ENCODE data around the gene GAS2L2. TPM values are rescaled to one million over a fixed set of nuclear protein-coding genes. Genes with fewer than 3 reads are reported as not detected.

GAS2L2 gene
- total and polyA plus RNA-seq, 10 donors, result 0.02 to 0.03 (median 0.02) TPM; not detected in 7

DNA sequence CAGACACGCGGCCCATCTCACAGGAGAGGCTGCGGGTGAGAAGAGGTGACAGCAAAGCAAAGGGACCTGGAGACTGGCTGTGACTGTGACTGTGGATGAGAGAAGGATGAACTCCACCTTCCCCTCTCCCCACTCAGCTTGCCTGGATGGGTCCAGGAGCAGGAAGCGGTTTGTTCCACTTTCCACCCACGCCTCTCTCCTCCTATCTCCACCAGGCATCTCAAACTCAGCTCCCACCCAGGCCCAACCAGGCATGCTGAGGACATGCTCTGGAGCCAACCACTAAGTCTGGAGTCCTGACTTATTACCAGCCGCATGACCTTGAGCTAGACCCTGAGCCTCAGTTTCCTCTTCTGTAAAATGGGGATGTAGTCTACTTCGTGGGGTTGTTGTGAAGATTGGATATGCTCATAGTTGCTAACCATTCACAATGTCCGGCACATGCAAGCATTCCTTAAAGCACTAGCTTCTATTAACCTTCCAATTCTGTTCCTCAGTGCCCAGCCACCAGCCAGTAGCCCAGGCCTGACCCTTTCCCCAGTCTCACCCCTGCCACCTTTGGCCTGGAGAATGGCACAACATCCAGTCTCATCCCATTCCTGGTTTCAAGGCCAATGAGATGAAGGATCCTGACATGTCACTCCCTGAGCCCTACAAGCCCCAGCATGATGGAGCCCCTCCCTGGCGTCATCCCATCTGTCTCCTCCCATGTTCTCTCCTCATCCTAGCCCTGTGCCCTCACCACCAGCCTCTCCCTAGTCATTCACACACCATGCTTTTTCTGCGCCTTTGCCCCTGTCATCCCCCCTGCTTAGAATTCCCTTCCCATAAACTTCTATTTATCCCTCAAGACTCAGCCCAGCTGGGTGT is 2.3 kb downstream of the GAS2L2 start:
- H3K27me3 ChIP-seq (replicated peaks in 1 of 7), result peaks cover 4 to 73% (median 32%) of the 10 kb centered on the region in 7 donors
- H3K27ac ChIP-seq, result no peak overlapping the region
- TF ChIP-seq POLR2AphosphoS5 (IDR thresholded peaks at IDR 0.05), result no peak
- TF ChIP-seq POLR2A (IDR thresholded peaks at IDR 0.05), result no peak
- TF ChIP-seq CTCF (IDR thresholded peaks at IDR 0.05 in 8 of 11, conservative IDR thresholded peaks at IDR 0.05 in 3 of 11), result no peak
- H3K4me1 ChIP-seq, result peaks cover 0 to 26% (median 11%) of the 10 kb centered on the region in 6 donors
- 78 to 89% (median 87%) methylated on average over 10 of the region's 10 CpGs for WGBS, 5 donors
- no peak for DNase-seq
- H3K9me3 ChIP-seq, result no peaks in the 10 kb centered on the region
- H3K4me3 ChIP-seq, result no peak overlapping the region
- H3K36me3 ChIP-seq, result no peaks in the 10 kb centered on the region
- intact Hi-C loops (cut with DNase I; ENCODE audit: low total_unique reads), result no loop called here

DNA sequence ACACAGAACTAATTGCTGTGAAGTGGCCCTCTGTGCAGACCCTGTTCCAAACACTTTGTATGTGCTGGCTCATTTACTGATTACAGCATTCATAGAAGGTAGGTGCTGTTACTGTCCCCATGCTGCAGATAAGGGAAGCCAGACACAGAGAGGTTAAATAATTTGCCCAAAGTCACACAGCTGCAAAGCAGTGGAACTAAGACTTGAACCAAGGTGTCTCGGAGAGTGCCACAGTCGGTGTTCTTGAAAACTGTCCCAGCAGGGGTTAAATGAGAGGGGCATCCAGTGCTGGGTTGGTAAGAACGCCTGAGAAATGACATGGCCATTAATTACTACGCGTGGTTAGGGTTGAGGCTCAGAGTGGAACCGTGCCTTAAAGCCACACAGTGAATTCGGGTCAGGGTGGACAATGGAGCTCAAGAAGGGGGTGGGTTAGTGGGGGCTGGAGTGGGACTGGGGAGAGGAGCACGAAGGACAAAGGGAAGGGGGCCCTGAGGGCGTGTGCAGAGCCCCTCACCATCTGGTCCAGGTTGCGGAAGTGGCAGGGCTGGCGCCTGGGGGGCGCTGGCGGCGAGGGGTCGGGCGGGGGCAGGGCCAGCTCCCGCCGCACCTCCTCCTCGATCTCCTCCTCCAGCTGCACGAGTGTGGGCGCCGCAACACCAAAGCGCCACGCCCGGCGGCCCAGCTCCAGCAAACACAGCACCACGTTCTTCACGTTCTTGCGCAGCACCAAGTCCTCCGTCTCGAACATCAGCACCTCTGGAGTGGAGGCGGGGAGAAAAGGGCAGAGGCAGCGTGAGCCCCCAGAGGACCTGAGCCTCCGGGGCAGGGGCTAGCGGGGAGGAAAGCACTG is 3.3 kb downstream of the GAS2L2 start:
- Histone ChIP-seq H3K27me3 (replicated peaks in 1 of 7) (peaks cover 4 to 83% (median 32%) of the 10 kb centered on the region in 7 donors), H3K4me1 (peaks cover 0 to 25% (median 11%) of the 10 kb centered on the region in 6 donors), H3K9me3 (no peaks in the 10 kb centered on the region), H3K36me3 (no peaks in the 10 kb centered on the region), H3K4me3 (peak overlapping the region in 1 of 8 donors; percentile 7), H3K27ac (no peak overlapping the region)
- intact Hi-C loops (cut with DNase I; ENCODE audit: low total_unique reads), result loop anchor here (10.0 kb wide), 2 partner anchors 435 to 585 kb away; no protein-coding TSS in a partner anchor
- no peak for DNase-seq
- no peak for TF ChIP-seq POLR2AphosphoS5 (IDR thresholded peaks at IDR 0.05)
- TF ChIP-seq POLR2A (IDR thresholded peaks at IDR 0.05), result no peak
- TF ChIP-seq CTCF (IDR thresholded peaks at IDR 0.05 in 8 of 11, conservative IDR thresholded peaks at IDR 0.05 in 3 of 11), result no peak
- WGBS, 5 donors, result 8 to 11% (median 9%) methylated on average over 34 to 35 of the region's 35 CpGs

GRCh38 chr17:35748979-35749378 is 4.1 kb downstream of the GAS2L2 start:
- WGBS, 5 donors, result 56 to 85% (median 79%) methylated on average over 6 of the region's 6 CpGs
- intact Hi-C loops (cut with DNase I; ENCODE audit: low total_unique reads), result loop anchor here (10.0 kb wide), 2 partner anchors 434 to 584 kb away; no protein-coding TSS in a partner anchor
- no peak overlapping the region for H3K4me3 ChIP-seq

More at GRCh38 chr17:35748979-35749378, 4.1 kb downstream of the GAS2L2 start:
- Histone ChIP-seq H3K36me3 (no peaks in the 10 kb centered on the region), H3K27ac (no peak overlapping the region), H3K4me1 (peaks cover 0 to 25% (median 11%) of the 10 kb centered on the region in 6 donors), H3K9me3 (no peaks in the 10 kb centered on the region), H3K27me3 (replicated peaks in 1 of 7) (peaks cover 4 to 89% (median 32%) of the 10 kb centered on the region in 7 donors)
- TF ChIP-seq POLR2A (IDR thresholded peaks at IDR 0.05), result no peak
- no peak for TF ChIP-seq POLR2AphosphoS5 (IDR thresholded peaks at IDR 0.05)
- TF ChIP-seq CTCF (IDR thresholded peaks at IDR 0.05 in 8 of 11, conservative IDR thresholded peaks at IDR 0.05 in 3 of 11), result no peak
- DNase-seq, result no peak
